B cell (primary cell): ENCODE data around the gene AMMECR1. TPM values are rescaled to one million over a fixed set of nuclear protein-coding genes. Genes with fewer than 3 reads are reported as not detected.

Experiments
- ATAC-seq: fragments of 200-7000 bp; cut with Tn5 transposase; one replicate; pipeline ENCODE4 v1.10.0; 2021; ENCODE audit warnings: low read depth, mild to moderate bottlenecking, moderate number of reproducible peaks, moderate library complexity
- CTCF ChIA-PET: fragments of 350-600 bp; sonication (Branson Sonifier 250); formaldehyde crosslinking; loops from one replicate; lab custom pipeline; 2021; ENCODE audit warnings: antibody characterized with exemption, inconsistent platforms; lab: Charles Lee
- POLR2A ChIA-PET: fragments of 350-600 bp; sonication (Branson Sonifier 250); formaldehyde crosslinking; loops from one replicate; lab custom pipeline; 2021; ENCODE audit warnings: antibody characterized with exemption; lab: Charles Lee
- DNase-seq: peaks from one replicate; pipeline ENCODE4 v3.0.0; 2013
- H2AFZ ChIP-seq: 2 replicates; pipeline ENCODE4 v1.6.1; 2012; ENCODE audit warnings: mild to moderate bottlenecking, low read depth, low read length; ENCODE audit not compliant: insufficient read depth, poor library complexity, severe bottlenecking
- H3K27ac ChIP-seq, 2 donors: 1 replicate in 1 of 2; 2 replicates in 1 of 2; pipeline ENCODE4 v1.5.1; 2012 to 2013; ENCODE audit warnings: low read length in 2 of 2, mild to moderate bottlenecking in 2 of 2, moderate library complexity in 1 of 2
- H3K27me3 ChIP-seq, 4 experiments: fragments of 200-600 bp in 1 of 4; sonication (generic) in 1 of 4; replicated peaks in 1 of 4; 1 replicate in 2 of 4; 2 replicates in 2 of 4; pipeline versions ENCODE4 v1.6.1 to v1.7.0; 2013 to 2016; ENCODE audit warnings: low read length in 3 of 4, mild to moderate bottlenecking in 2 of 4, mixed read lengths in 1 of 4, moderate library complexity in 1 of 4; ENCODE audit not compliant: insufficient read depth in 4 of 4, control insufficient read depth in 3 of 4; ENCODE audit errors: control extremely low read depth in 1 of 4
- H3K36me3 ChIP-seq, 2 experiments: replicated peaks in 1 of 2; 1 replicate in 1 of 2; 2 replicates in 1 of 2; pipeline versions ENCODE4 v1.6.1 to v1.7.1; 2013; ENCODE audit warnings: low read length in 1 of 2; ENCODE audit not compliant: insufficient read depth in 2 of 2, control insufficient read depth in 1 of 2; ENCODE audit errors: control extremely low read depth in 1 of 2, extremely low read depth in 1 of 2
- H3K4me1 ChIP-seq, 2 donors: fragments of 200-600 bp in 1 of 2; sonication (generic) in 1 of 2; 1 replicate in 1 of 2; 2 replicates in 1 of 2; pipeline versions ENCODE4 v1.5.1 to v1.6.1; 2013 to 2017; ENCODE audit warnings: low read length in 2 of 2; ENCODE audit not compliant: control insufficient read depth in 2 of 2, insufficient read depth in 2 of 2
- H3K4me2 ChIP-seq: replicated peaks from 2 replicates; pipeline ENCODE3; 2012; ENCODE audit warnings: mild to moderate bottlenecking, low read depth, low read length; ENCODE audit not compliant: poor library complexity, severe bottlenecking
- H3K4me3 ChIP-seq, 5 experiments: fragments of 200-600 bp in 1 of 5; sonication (generic) in 1 of 5; 1 replicate in 3 of 5; 2 replicates in 2 of 5; pipeline versions ENCODE4 v1.5.1 to v1.7.0; 2011 to 2016; ENCODE audit warnings: low read length in 4 of 5, mild to moderate bottlenecking in 4 of 5, low read depth in 2 of 5, control low read depth in 1 of 5, moderate library complexity in 1 of 5; ENCODE audit not compliant: insufficient read depth in 1 of 5; ENCODE audit errors: control extremely low read depth in 1 of 5, extremely low read depth in 1 of 5
- H3K79me2 ChIP-seq: fragments of 200-600 bp; sonication (generic); one replicate; pipeline ENCODE4 v1.6.0; 2016; ENCODE audit warnings: low read length; ENCODE audit not compliant: control insufficient read depth, insufficient read depth
- H3K9ac ChIP-seq: fragments of 200-600 bp; sonication (generic); 2 replicates; pipeline ENCODE4 v1.6.1; 2017; ENCODE audit warnings: mild to moderate bottlenecking, low read length, moderate library complexity
- H3K9me3 ChIP-seq, 3 donors: one replicate each; pipeline versions ENCODE4 v1.6.1 to v1.7.1; 2013; ENCODE audit warnings: low read length in 2 of 3; ENCODE audit not compliant: control insufficient read depth in 2 of 3, insufficient read depth in 1 of 3; ENCODE audit errors: control extremely low read depth in 1 of 3
- H4K20me1 ChIP-seq: 2 replicates; pipeline ENCODE4 v1.6.0; 2012; ENCODE audit warnings: mild to moderate bottlenecking, low read length; ENCODE audit not compliant: insufficient read depth, control insufficient read depth, poor library complexity, severe bottlenecking
- H3K27ac Mint-ChIP-seq: one replicate; pipeline ENCODE4 v1.8.0; 2021; ENCODE audit warnings: mixed read lengths
- H3K27me3 Mint-ChIP-seq: one replicate; pipeline ENCODE4 v1.8.0; 2021; ENCODE audit warnings: mixed read lengths
- H3K4me1 Mint-ChIP-seq: one replicate; pipeline ENCODE4 v1.8.0; 2021; ENCODE audit warnings: mixed read lengths
- H3K4me3 Mint-ChIP-seq: one replicate; pipeline ENCODE4 v1.8.0; 2021; ENCODE audit warnings: mixed read lengths
- H3K9me3 Mint-ChIP-seq: one replicate; pipeline ENCODE4 v1.8.0; 2022; ENCODE audit warnings: mixed read lengths; ENCODE audit not compliant: insufficient read depth
- CTCF ChIP-seq: fragments of 200-600 bp; IDR thresholded peaks from one replicate; pipeline ENCODE4 v1.8.0; 2022; ENCODE audit warnings: antibody characterized with exemption, mild to moderate bottlenecking
- EZH2 ChIP-seq: IDR thresholded peaks from 2 replicates; pipeline ENCODE4 v1.6.1; 2012; ENCODE audit warnings: borderline replicate concordance, low read depth, mild to moderate bottlenecking, moderate library complexity, low read length; ENCODE audit not compliant: insufficient read depth, poor library complexity, severe bottlenecking
- WGBS: methylation state at CpG from one replicate; pipeline ENCODE4 v1.1.5; 2013; ENCODE audit warnings: missing lambda C conversion rate; ENCODE audit not compliant: insufficient coverage; 5-methylcytosine and 5-hydroxymethylcytosine counted together
- intact Hi-C: fragments of 100-400 bp; cut with micrococcal nuclease; formaldehyde crosslinking; loops from one replicate; pipeline ENCODE4 v1.10.0; 2022
- polyA plus RNA-seq: library from polyadenylated mRNA; depleted of rRNA; stranded (reverse); fragments of >200 nt; gene quantifications from 2 replicates; pipeline ENCODE4 v1.2.3, GENCODE V29; 2012
- total RNA-seq, 2 donors: library from RNA; stranded (reverse); fragments of 120-200 nt in 1 of 2; gene quantifications; 1 replicate in 1 of 2; 2 replicates in 1 of 2; pipeline versions ENCODE4 v1.2.3 to v1.2.4, GENCODE V29; 2013 to 2022

The AMMECR1 gene
- total and polyA plus RNA-seq, 2 donors (not counting 1 experiment from before 2014, with no cell fraction given), result 5.7 to 12.7 TPM

GRCh38 chrX:110222497-110223257, 95.2 kb downstream of the AMMECR1 start:
- Mint-ChIP-seq H3K4me1 (peaks cover 10% of the 10 kb centered on the region), H3K27me3 (no peaks in the 10 kb centered on the region), H3K4me3 (no peak overlapping the region), H3K9me3 (no peaks in the 10 kb centered on the region), H3K27ac (no peak overlapping the region)
- Histone ChIP-seq H3K79me2 (no peaks in the 10 kb centered on the region), H2AFZ (no peak overlapping the region), H3K9ac (no peak overlapping the region), H4K20me1 (no peaks in the 10 kb centered on the region), H3K4me2 (no peak overlapping the region), H3K27ac (no peak overlapping the region), H3K4me3 (no peak overlapping the region), H3K9me3 (no peaks in the 10 kb centered on the region), H3K36me3 (no peaks in the 10 kb centered on the region), H3K4me1 (peaks cover 0 to under 1% of the 10 kb centered on the region in 2 donors), H3K27me3 (no peaks in the 10 kb centered on the region)
- no CpG with 5 or more reads among the region's 2 CpGs for WGBS
- DNase-seq, result no peak
- TF ChIP-seq CTCF (no peak), EZH2 (no peak)
- ChIA-PET CTCF (interaction anchor here (0.5 kb wide), 1 partner anchor 33 kb away, joined by 5 read pairs; no protein-coding TSS in a partner anchor), POLR2A (no interaction called here)
- no peak for ATAC-seq
- intact Hi-C loops, result no loop called here

GRCh38 chrX:110219920-110220319, 98.0 kb downstream of the AMMECR1 start:
- peaks cover 12% of the 10 kb centered on the region for H3K4me1 Mint-ChIP-seq
- WGBS, result no CpG with 5 or more reads among the region's 1 CpG
- H3K9me3 ChIP-seq, result no peaks in the 10 kb centered on the region
- TF ChIP-seq CTCF (no peak), EZH2 (no peak)
- H3K9me3 Mint-ChIP-seq, result no peaks in the 10 kb centered on the region
- CTCF ChIA-PET, result no interaction called here
- intact Hi-C loops, result no loop called here
- no peak for DNase-seq
- no peaks in the 10 kb centered on the region for H3K36me3 ChIP-seq
- peaks cover 0 to 6% of the 10 kb centered on the region in 2 donors for H3K4me1 ChIP-seq
- H4K20me1 ChIP-seq, result no peaks in the 10 kb centered on the region
- H3K79me2 ChIP-seq, result no peaks in the 10 kb centered on the region
- H3K27me3 Mint-ChIP-seq, result no peaks in the 10 kb centered on the region
- POLR2A ChIA-PET, result no interaction called here
- H3K4me3 Mint-ChIP-seq, result no peak overlapping the region
- H3K4me2 ChIP-seq, result no peak overlapping the region
- no peak overlapping the region for H3K4me3 ChIP-seq
- no peak for ATAC-seq
- no peak overlapping the region for H3K27ac Mint-ChIP-seq
- no peaks in the 10 kb centered on the region for H3K27me3 ChIP-seq
- H2AFZ ChIP-seq, result no peak overlapping the region
- H3K9ac ChIP-seq, result no peak overlapping the region
- H3K27ac ChIP-seq, result no peak overlapping the region
